Measurements from ENCODE around the gene S100A10.

Gene S100A10

DNA sequence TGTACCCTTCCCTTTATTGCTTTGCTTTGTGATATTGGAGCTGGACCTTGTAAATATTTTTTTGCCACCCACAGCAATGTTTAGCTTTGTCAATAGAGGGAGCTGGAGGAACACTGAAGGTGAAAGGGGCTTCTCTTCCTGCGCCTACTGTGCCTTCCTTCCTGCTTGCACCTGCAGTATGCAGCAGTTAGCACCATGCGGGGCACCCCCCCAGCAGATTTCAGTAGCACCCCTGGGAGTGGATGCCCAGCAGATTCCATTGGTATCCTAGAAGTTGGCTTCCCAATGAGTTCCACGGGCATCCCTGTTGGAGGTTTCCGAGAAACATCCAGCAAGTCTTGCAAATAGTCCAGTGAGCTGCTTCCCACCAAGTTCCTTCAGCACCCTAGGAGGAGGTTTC lies 25.6 kb downstream of the S100A10 start:
- DNase-seq (ENCODE audit: low read depth), result peak; percentile 66
- H3K4me3 ChIP-seq (ENCODE audit: low read depth, low read length), result no peak overlapping the region
- TF ChIP-seq, protein P1, sequence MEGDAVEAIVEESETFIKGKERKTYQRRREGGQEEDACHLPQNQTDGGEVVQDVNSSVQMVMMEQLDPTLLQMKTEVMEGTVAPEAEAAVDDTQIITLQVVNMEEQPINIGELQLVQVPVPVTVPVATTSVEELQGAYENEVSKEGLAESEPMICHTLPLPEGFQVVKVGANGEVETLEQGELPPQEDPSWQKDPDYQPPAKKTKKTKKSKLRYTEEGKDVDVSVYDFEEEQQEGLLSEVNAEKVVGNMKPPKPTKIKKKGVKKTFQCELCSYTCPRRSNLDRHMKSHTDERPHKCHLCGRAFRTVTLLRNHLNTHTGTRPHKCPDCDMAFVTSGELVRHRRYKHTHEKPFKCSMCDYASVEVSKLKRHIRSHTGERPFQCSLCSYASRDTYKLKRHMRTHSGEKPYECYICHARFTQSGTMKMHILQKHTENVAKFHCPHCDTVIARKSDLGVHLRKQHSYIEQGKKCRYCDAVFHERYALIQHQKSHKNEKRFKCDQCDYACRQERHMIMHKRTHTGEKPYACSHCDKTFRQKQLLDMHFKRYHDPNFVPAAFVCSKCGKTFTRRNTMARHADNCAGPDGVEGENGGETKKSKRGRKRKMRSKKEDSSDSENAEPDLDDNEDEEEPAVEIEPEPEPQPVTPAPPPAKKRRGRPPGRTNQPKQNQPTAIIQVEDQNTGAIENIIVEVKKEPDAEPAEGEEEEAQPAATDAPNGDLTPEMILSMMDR (IDR thresholded peaks at IDR 0.05; ENCODE audit: insufficient read depth, low read depth, low read length, missing control alignments), result peak; percentile 77

DNA sequence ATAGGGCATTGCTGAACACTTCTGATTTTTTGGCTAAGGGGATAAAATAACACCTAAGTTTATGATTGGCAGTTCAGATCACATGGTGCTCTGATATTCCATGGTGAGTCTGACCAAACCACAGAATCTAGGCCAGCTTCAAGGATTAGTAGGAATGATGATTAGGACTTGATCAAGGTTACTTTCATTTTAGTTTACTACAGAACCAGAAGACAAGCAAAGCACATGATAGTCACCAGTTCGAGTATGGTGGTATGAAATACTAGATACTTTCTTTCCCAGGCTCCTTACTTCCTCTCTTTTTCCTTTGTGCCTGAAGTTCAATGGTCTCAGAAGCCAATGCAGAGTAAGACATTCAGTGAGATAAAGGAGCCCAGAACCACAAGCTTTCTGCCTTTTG lies 26.6 kb downstream of the S100A10 start:
- TF ChIP-seq, protein P1 (IDR thresholded peaks at IDR 0.05; ENCODE audit: insufficient read depth, low read depth, low read length, missing control alignments), result no peak
- no peak overlapping the region for H3K4me3 ChIP-seq (ENCODE audit: low read depth, low read length)
- no peak for DNase-seq (ENCODE audit: low read depth)

DNA sequence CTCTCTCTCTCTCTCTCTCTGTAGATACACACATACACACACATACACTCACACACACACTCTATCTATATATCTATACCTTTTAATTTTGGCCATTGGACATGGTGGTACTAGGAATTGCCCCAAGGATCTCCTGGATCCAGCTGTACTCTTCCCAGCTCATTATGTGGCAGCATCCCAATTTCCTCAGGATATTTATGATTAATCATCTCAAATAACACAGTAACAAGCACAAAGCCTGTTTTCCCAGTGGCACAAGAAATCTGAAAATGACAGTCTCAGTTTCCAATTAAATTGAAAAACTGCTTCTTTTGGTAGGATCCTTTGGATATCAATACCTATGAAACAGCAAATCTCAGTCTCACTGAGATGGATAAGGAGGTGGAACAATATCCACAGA lies 27.6 kb downstream of the S100A10 start:
- TF ChIP-seq, protein P1 (IDR thresholded peaks at IDR 0.05; ENCODE audit: insufficient read depth, low read depth, low read length, missing control alignments), result no peak
- H3K4me3 ChIP-seq (ENCODE audit: low read depth, low read length), result no peak overlapping the region
- DNase-seq (ENCODE audit: low read depth), result no peak

DNA sequence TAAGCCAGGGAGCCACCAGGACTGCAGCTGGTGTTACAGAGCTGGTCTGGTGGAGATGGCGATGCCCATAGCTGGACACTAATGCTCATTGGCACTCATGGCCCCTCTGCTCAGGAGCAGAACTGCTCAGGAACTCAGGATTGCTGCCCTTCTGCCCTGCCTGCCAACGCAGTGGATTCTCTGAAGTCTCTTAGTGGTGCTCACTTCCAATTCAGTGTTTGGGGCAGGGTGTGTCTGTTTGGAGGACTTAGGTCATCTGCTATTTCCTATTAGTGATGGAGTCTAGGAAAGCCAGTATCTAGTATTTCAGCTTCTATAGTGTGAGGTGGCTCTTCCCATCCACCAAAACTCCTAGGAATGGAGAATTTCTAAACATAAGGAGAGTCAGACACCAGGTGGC lies 29.1 kb downstream of the S100A10 start:
- DNase-seq (ENCODE audit: low read depth), result no peak
- TF ChIP-seq, protein P1 (IDR thresholded peaks at IDR 0.05; ENCODE audit: insufficient read depth, low read depth, low read length, missing control alignments), result no peak

DNA sequence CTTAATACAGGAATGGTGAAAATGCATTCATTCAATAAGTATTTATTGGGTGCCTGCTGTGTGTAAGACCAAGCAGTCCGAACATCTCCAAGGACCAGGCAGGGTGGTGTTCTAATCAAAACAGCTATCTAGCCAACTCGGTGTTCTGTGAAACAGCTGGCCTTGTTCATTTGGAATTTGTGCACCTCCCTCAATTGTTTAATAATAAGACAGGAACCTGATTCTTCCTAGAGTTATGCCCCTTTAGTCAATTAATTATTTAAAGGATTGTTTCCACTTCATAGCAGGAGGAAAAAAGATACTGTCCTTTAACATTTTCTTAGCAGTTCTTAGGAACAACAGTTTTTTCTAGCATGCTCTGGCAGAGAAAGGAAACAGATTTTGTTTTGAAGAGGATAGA lies 30.4 kb downstream of the S100A10 start:
- DNase-seq (ENCODE audit: low read depth), result no peak
- H3K4me3 ChIP-seq (ENCODE audit: low read depth, low read length), result no peak overlapping the region
- TF ChIP-seq, protein P1 (IDR thresholded peaks at IDR 0.05; ENCODE audit: insufficient read depth, low read depth, low read length, missing control alignments), result no peak

More for the DNA sequence above, 29.1 kb downstream of the S100A10 start:
- no peak overlapping the region for H3K4me3 ChIP-seq (ENCODE audit: low read depth, low read length)

DNA sequence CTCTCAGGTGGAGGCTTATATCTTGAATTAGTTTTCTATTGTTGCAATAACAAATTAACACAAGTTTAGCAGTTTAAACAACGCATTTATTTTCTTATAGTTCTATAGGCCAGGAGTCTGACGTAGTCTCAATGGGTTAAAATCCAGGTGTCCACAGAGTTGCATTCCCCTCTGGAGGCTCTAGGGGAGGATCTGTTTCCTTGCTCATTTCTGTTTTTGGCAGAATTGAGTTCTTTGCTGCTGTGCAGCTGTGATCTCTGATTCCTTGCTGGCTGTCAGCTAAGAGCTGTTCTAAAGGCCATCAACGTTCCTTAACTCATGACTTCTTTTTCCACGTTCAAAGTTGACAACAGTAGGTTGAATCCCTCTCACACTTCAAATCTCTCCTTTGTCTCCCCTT lies 31.8 kb downstream of the S100A10 start:
- DNase-seq (ENCODE audit: low read depth), result no peak
- no peak overlapping the region for H3K4me3 ChIP-seq (ENCODE audit: low read depth, low read length)
- TF ChIP-seq, protein P1 (IDR thresholded peaks at IDR 0.05; ENCODE audit: insufficient read depth, low read depth, low read length, missing control alignments), result no peak

DNA sequence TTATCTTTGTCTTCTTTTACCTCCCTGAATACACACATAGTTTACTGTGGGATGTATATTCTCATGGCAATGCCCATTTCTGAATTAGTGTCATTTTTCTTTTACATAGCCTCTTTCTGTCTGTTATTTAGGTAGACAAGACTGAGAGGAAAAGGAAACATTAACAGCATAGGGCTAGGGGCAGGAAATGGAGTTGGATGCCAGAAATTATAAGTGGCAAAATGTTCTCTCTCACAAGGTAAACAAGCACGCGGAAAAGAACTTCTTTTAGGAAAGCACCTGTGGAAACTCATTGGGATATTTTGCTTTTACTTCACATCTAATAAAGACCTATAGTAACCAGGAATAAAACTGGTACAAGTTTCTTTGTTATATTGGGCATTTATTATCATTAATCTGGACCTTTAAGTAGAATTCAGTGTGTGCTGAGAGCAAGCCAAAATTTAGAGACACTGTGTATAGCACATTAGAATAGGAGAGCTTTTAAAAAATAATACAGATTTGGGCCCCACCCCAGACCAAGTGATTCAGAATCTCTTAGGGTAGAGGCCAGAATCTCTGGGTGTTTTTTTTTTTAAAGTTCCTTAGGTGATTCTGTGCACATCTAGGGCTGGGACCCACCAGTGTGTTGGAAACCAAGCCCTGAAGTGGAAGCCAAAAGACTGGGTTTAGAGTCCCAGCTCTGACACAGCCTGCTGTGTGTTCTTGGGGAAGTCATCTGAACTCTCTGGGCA lies 32.7 kb downstream of the S100A10 start:
- no peak overlapping the region for H3K4me3 ChIP-seq (ENCODE audit: low read depth, low read length)
- DNase-seq (ENCODE audit: low read depth), result no peak
- TF ChIP-seq, protein P1 (IDR thresholded peaks at IDR 0.05; ENCODE audit: insufficient read depth, low read depth, low read length, missing control alignments), result no peak
